Mesenchymal stem cell (in vitro differentiated cells and primary cell): ENCODE data around the gene FOXL1.

ENCODE experiments used
- DNase-seq: peaks from one replicate; pipeline ENCODE4 v3.0.0-alpha.2; 2013
- H2AFZ ChIP-seq: one replicate; pipeline ENCODE4 v1.6.1; 2013; ENCODE audit warnings: low read depth, mild to moderate bottlenecking, control low read depth, inconsistent platforms, low read length, moderate library complexity
- H2AK5ac ChIP-seq: 2 replicates; pipeline ENCODE4 v1.6.1; 2013; ENCODE audit warnings: low read length, moderate library complexity, mild to moderate bottlenecking, inconsistent platforms; ENCODE audit not compliant: severe bottlenecking
- H2BK120ac ChIP-seq: one replicate; pipeline ENCODE4 v1.6.1; 2013; ENCODE audit warnings: low read depth, mild to moderate bottlenecking, inconsistent platforms, low read length, moderate library complexity
- H2BK12ac ChIP-seq, 2 experiments: one replicate each; pipeline ENCODE4 v1.6.1; 2013; ENCODE audit warnings: inconsistent platforms in 2 of 2, low read length in 2 of 2, mild to moderate bottlenecking in 2 of 2, moderate library complexity in 2 of 2, control low read depth in 1 of 2
- H2BK15ac ChIP-seq: one replicate; pipeline ENCODE4 v1.6.1; 2013; ENCODE audit warnings: mild to moderate bottlenecking, low read depth, inconsistent platforms; ENCODE audit not compliant: poor library complexity, severe bottlenecking
- H2BK5ac ChIP-seq: 2 replicates; pipeline ENCODE4 v1.6.1; 2013; ENCODE audit warnings: low read depth, mild to moderate bottlenecking, low read length, control low read depth, inconsistent platforms; ENCODE audit not compliant: poor library complexity, severe bottlenecking
- H3K14ac ChIP-seq, 2 experiments: one replicate each; pipeline ENCODE4 v1.6.1; 2013; ENCODE audit warnings: inconsistent platforms in 2 of 2, low read length in 2 of 2, control low read depth in 1 of 2, mild to moderate bottlenecking in 1 of 2, moderate library complexity in 1 of 2
- H3K18ac ChIP-seq, 2 experiments: one replicate each; pipeline ENCODE4 v1.6.1; 2013; ENCODE audit warnings: inconsistent platforms in 2 of 2, low read length in 2 of 2, control low read depth in 1 of 2, low read depth in 1 of 2, mild to moderate bottlenecking in 1 of 2
- H3K23ac ChIP-seq, 2 experiments: one replicate each; pipeline ENCODE4 v1.6.1; 2013; ENCODE audit warnings: inconsistent platforms in 2 of 2, low read length in 2 of 2, mild to moderate bottlenecking in 2 of 2, moderate library complexity in 2 of 2, control low read depth in 1 of 2
- H3K27ac ChIP-seq: 2 replicates; pipeline ENCODE4 v1.5.1; 2013; ENCODE audit warnings: mild to moderate bottlenecking, moderate library complexity, low read length, control low read depth, inconsistent platforms; ENCODE audit not compliant: poor library complexity, severe bottlenecking
- H3K27me3 ChIP-seq, 2 experiments: 2 replicates each; pipeline versions ENCODE4 v1.6.1 to v1.7.0; 2013; ENCODE audit warnings: low read length in 2 of 2, mild to moderate bottlenecking in 2 of 2, moderate library complexity in 2 of 2, control low read depth in 1 of 2, inconsistent platforms in 1 of 2; ENCODE audit not compliant: control insufficient read depth in 1 of 2, insufficient read depth in 1 of 2
- H3K36me3 ChIP-seq, 2 experiments: 2 replicates each; pipeline versions ENCODE4 v1.6.1 to v1.7.0; 2013; ENCODE audit warnings: low read length in 2 of 2, control low read depth in 1 of 2, inconsistent platforms in 1 of 2, low read depth in 1 of 2, mild to moderate bottlenecking in 1 of 2; ENCODE audit not compliant: insufficient read depth in 2 of 2, control insufficient read depth in 1 of 2
- H3K4ac ChIP-seq, 2 experiments: one replicate each; pipeline ENCODE4 v1.6.1; 2013; ENCODE audit warnings: inconsistent platforms in 2 of 2, low read length in 2 of 2, mild to moderate bottlenecking in 2 of 2, moderate library complexity in 2 of 2, control low read depth in 1 of 2, low read depth in 1 of 2
- H3K4me1 ChIP-seq: 2 replicates; pipeline ENCODE4 v1.6.1; 2013; ENCODE audit warnings: low read depth, low read length, control low read depth; ENCODE audit not compliant: control insufficient read depth, insufficient read depth
- H3K4me2 ChIP-seq: 2 replicates; pipeline ENCODE4 v1.6.1; 2013; ENCODE audit warnings: low read length, mild to moderate bottlenecking, inconsistent platforms; ENCODE audit not compliant: poor library complexity, severe bottlenecking
- H3K4me3 ChIP-seq, 2 experiments: 2 replicates each; pipeline versions ENCODE4 v1.5.1 to v1.7.0; 2013; ENCODE audit warnings: low read length in 2 of 2, mild to moderate bottlenecking in 2 of 2, control low read depth in 1 of 2, low read depth in 1 of 2; ENCODE audit not compliant: insufficient read depth in 1 of 2
- H3K79me1 ChIP-seq: replicated peaks from 2 replicates; pipeline ENCODE4 v1.6.1; 2013; ENCODE audit warnings: mild to moderate bottlenecking, control low read depth, low read length, inconsistent platforms; ENCODE audit not compliant: poor library complexity, severe bottlenecking
- H3K9ac ChIP-seq: 2 replicates; pipeline ENCODE4 v1.7.0; 2013; ENCODE audit warnings: mild to moderate bottlenecking, low read length, moderate library complexity
- H3K9me3 ChIP-seq: 2 replicates; pipeline ENCODE4 v1.7.0; 2013; ENCODE audit warnings: mild to moderate bottlenecking, low read length; ENCODE audit not compliant: control insufficient read depth
- H4K8ac ChIP-seq: one replicate; pipeline ENCODE4 v1.6.1; 2013; ENCODE audit warnings: inconsistent platforms, mild to moderate bottlenecking, low read length, moderate library complexity
- H4K91ac ChIP-seq: one replicate; pipeline ENCODE4 v1.6.1; 2013; ENCODE audit warnings: mild to moderate bottlenecking, low read length, inconsistent platforms
- WGBS: methylation state at CpG from one replicate; pipeline ENCODE4 v1.1.7; 2013; ENCODE audit warnings: mixed read lengths; 5-methylcytosine and 5-hydroxymethylcytosine counted together

FOXL1 gene

GRCh38 chr16:86545954-86546637 lies 32.3 kb upstream of the FOXL1 start:
- Histone ChIP-seq H4K91ac (no peak overlapping the region), H2AK5ac (no peak overlapping the region), H3K27ac (no peak overlapping the region), H3K79me1 (peaks cover 41% of the 10 kb centered on the region), H4K8ac (no peak overlapping the region), H3K36me3 (peaks cover 55 to 95% of the 10 kb centered on the region in 2 experiments), H2BK120ac (no peak overlapping the region), H2BK12ac (no peak overlapping the region), H3K4me1 (no peaks in the 10 kb centered on the region), H3K9ac (no peak overlapping the region), H2AFZ (no peak overlapping the region), H3K4ac (no peak overlapping the region), H3K18ac (no peak overlapping the region), H3K23ac (no peak overlapping the region), H3K9me3 (no peaks in the 10 kb centered on the region), H3K4me3 (no peak overlapping the region), H3K27me3 (no peaks in the 10 kb centered on the region), H3K4me2 (no peak overlapping the region), H3K14ac (no peak overlapping the region), H2BK15ac (no peak overlapping the region), H2BK5ac (no peak overlapping the region)
- no peak for DNase-seq
- 96% methylated on average over 19 of the region's 19 CpGs for WGBS

GRCh38 chr16:86546638-86547013 lies 31.7 kb upstream of the FOXL1 start:
- H2BK5ac ChIP-seq, result no peak overlapping the region
- H3K14ac ChIP-seq, result no peak overlapping the region
- H3K79me1 ChIP-seq, result peaks cover 41% of the 10 kb centered on the region
- H3K18ac ChIP-seq, result no peak overlapping the region
- peaks cover 52 to 95% of the 10 kb centered on the region in 2 experiments for H3K36me3 ChIP-seq
- H3K27ac ChIP-seq, result no peak overlapping the region
- no peak overlapping the region for H4K91ac ChIP-seq
- H2BK15ac ChIP-seq, result no peak overlapping the region
- DNase-seq, result no peak
- no peak overlapping the region for H3K9ac ChIP-seq
- no peak overlapping the region for H2AK5ac ChIP-seq
- H2BK12ac ChIP-seq, result no peak overlapping the region
- no peaks in the 10 kb centered on the region for H3K27me3 ChIP-seq
- no peak overlapping the region for H4K8ac ChIP-seq
- no peaks in the 10 kb centered on the region for H3K9me3 ChIP-seq
- 98% methylated on average over 8 of the region's 8 CpGs for WGBS
- H2BK120ac ChIP-seq, result no peak overlapping the region
- no peaks in the 10 kb centered on the region for H3K4me1 ChIP-seq
- no peak overlapping the region for H3K4ac ChIP-seq
- H3K4me2 ChIP-seq, result no peak overlapping the region
- no peak overlapping the region for H2AFZ ChIP-seq
- no peak overlapping the region for H3K4me3 ChIP-seq
- no peak overlapping the region for H3K23ac ChIP-seq

GRCh38 chr16:86547286-86547685 lies 31.1 kb upstream of the FOXL1 start:
- Histone ChIP-seq H2AFZ (no peak overlapping the region), H3K4me1 (no peaks in the 10 kb centered on the region), H3K27me3 (no peaks in the 10 kb centered on the region), H3K9me3 (no peaks in the 10 kb centered on the region), H2BK12ac (no peak overlapping the region), H2BK15ac (no peak overlapping the region), H2BK5ac (no peak overlapping the region), H3K79me1 (peaks cover 42% of the 10 kb centered on the region), H3K18ac (no peak overlapping the region), H2AK5ac (no peak overlapping the region), H3K27ac (no peak overlapping the region), H2BK120ac (no peak overlapping the region), H3K4me2 (no peak overlapping the region), H3K4ac (no peak overlapping the region), H4K8ac (no peak overlapping the region), H4K91ac (no peak overlapping the region), H3K36me3 (peaks cover 52 to 95% of the 10 kb centered on the region in 2 experiments), H3K9ac (no peak overlapping the region), H3K4me3 (no peak overlapping the region), H3K14ac (no peak overlapping the region), H3K23ac (no peak overlapping the region)
- WGBS, result 95% methylated on average over 10 of the region's 11 CpGs
- DNase-seq, result no peak

DNA sequence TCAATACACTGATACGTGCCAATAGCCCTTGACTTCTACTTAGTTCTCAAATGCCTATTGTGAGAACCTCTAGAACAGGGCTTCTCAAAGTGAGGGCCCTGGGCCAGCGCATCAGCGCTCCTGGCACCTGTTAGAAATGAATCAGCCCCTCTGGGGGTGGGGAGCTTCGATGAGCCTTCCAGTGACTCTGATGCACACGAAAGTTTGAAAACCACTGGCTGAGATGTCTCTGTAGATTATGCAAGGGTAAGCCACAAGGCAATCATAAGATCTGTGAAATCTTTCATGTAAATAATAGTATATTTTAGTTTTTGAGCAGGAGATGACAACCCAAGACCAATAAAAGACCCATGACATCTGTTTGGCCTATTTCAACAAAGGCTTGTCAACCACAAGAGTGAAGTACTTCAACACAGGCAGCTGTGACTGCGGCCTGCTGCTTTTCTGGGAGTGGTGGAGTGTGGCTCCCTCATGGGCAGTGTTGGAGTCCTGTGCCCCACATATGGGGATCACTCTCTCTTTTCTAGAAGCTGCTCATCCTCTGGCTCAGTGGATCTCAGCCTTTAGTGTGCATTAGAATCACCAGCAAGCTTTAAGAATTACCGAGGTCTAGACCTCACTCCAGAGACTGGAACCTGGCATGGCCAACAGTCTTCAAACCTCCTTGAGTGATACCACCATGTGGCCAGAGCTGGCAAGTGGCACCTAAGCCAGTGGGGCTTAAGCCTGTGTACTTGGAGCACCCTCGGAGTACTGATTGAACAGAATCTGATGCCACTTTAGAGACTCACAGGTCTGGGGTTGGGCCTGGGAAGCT lies 29.1 kb upstream of the FOXL1 start:
- WGBS, result 80% methylated on average over 8 of the region's 8 CpGs
- H4K8ac ChIP-seq, result no peak overlapping the region
- no peak overlapping the region for H3K4ac ChIP-seq
- no peak overlapping the region for H3K18ac ChIP-seq
- H3K4me3 ChIP-seq, result no peak overlapping the region
- H3K36me3 ChIP-seq, result peaks cover 49 to 82% of the 10 kb centered on the region in 2 experiments
- DNase-seq, result no peak
- no peak overlapping the region for H2AK5ac ChIP-seq
- H3K27ac ChIP-seq, result no peak overlapping the region
- no peak overlapping the region for H2BK12ac ChIP-seq
- no peak overlapping the region for H2BK5ac ChIP-seq
- H3K9ac ChIP-seq, result no peak overlapping the region
- no peaks in the 10 kb centered on the region for H3K27me3 ChIP-seq
- no peak overlapping the region for H2AFZ ChIP-seq
- H3K14ac ChIP-seq, result no peak overlapping the region
- H3K9me3 ChIP-seq, result no peaks in the 10 kb centered on the region
- no peak overlapping the region for H2BK120ac ChIP-seq
- no peak overlapping the region for H4K91ac ChIP-seq
- H3K23ac ChIP-seq, result no peak overlapping the region
- peaks cover 43% of the 10 kb centered on the region for H3K79me1 ChIP-seq
- H3K4me1 ChIP-seq, result peaks cover 6% of the 10 kb centered on the region
- H2BK15ac ChIP-seq, result no peak overlapping the region
- no peak overlapping the region for H3K4me2 ChIP-seq
